ENCODE measurements around the gene MYF5.
"Not testable (repeated sequence)": the region's sequence is repeated elsewhere in the genome, so short reads cannot be mapped to it uniquely, and the experiment has no call there.

Gene MYF5

DNA sequence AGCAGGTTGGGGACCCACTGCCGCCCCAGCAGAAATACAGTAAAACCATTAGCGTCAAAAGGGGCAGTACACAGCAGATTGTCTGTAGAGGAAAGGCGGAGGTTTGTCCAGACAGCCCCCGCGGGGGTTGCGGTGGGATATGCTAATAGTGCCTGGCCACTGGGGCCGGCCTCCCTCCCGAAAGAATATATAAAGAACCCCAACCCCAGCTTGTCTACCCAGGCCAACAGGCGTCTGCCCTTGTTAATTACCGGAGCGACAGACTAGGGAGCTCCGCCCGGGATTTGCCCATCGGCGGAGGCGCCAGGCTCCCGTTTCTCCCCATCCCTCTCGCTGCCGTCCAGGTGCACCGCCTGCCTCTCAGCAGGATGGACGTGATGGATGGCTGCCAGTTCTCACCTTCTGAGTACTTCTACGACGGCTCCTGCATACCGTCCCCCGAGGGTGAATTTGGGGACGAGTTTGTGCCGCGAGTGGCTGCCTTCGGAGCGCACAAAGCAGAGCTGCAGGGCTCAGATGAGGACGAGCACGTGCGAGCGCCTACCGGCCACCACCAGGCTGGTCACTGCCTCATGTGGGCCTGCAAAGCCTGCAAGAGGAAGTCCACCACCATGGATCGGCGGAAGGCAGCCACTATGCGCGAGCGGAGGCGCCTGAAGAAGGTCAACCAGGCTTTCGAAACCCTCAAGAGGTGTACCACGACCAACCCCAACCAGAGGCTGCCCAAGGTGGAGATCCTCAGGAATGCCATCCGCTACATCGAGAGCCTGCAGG is at the start of gene MYF5:
Gene MYF5, plus strand, starts transcription at position 217 of the 774 bp plus-strand sequence. Its CDS starts 152 bp downstream, at position 369.
- DNase-seq = no peak

DNA sequence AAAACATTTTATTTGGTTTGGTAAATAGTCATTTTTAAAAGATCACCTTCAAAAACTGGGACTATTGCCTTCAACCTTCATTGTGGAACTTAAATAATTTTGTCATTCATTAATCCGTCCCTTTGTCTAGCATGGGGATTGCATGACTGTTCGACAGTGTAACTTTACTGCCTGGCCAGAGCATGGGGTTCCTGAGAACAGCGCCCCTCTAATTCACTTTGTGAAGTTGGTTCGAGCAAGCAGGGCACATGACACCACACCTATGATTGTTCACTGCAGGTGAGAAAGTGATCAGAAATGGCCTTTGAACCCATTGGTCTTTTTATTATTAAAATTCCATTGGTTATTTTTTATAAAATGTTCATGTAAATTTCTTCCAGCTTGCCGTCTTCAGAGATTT is 46.5 kb upstream of the MYF5 start:
- no peak for DNase-seq

- not testable (repeated sequence) for DNase-seq
Observed at GRCh38 chr12:80676042-80676636, 40.6 kb upstream of the MYF5 start.

- no peak for DNase-seq
Observed at GRCh38 chr12:80676856-80677255, 39.9 kb upstream of the MYF5 start.

DNA sequence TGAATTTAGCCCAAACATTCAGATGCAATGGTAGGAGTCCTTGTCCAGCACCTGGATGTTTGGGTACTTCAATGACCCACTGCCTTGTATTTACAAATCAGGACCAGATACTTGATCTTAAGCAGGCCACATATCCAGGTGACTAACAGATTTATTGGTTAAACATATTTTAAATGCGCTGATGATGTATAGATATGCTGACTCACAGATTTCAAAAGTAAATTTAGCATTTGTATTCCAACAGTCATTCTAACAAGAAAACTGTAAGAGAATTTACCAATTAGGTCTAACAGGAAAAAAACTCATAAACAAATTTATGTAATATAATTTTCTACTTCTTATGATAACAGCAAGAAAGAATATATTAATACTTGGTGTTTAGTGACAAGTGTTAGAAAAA is 38.7 kb upstream of the MYF5 start:
- no peak for DNase-seq

DNA sequence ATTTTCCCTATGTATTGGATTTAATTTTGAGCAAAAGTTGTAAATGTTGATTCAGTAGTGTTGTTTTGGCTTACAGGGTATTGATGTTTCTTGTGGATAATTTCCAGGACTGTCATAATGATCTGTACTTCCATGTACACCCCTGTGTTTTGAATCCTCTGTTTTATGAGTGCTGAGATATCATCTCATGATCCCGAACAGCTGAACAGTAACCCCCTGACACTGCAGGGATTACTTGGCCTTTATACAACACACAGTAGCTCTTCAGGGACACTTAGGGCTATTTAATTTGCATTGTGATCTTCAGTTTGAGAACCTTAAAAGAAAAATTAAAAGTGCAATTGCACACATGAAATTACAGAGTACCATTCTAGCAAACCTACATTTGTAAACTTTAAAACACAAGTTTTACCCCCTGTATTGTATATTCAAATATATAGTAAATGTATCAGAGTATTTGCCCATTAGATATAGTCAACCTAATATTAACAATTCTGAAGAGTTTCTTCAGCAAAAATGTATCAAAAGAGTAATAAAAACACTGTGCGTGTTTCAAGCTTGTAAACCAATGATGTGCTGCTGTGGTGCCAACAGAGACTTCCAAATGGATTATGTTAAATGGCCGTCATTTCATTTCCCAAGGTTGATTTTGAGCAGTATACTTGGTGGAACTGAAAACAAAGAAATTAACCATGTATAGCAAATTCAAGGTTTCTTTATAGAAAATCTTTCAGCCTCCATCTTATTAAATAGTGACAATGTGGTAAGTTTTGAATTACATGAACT is 37.2 kb upstream of the MYF5 start:
- no peak for DNase-seq

GRCh38 chr12:80681287-80681686 is 35.4 kb upstream of the MYF5 start:
- DNase-seq = no peak

GRCh38 chr12:80681786-80682185 is 34.9 kb upstream of the MYF5 start:
- DNase-seq = no peak

DNA sequence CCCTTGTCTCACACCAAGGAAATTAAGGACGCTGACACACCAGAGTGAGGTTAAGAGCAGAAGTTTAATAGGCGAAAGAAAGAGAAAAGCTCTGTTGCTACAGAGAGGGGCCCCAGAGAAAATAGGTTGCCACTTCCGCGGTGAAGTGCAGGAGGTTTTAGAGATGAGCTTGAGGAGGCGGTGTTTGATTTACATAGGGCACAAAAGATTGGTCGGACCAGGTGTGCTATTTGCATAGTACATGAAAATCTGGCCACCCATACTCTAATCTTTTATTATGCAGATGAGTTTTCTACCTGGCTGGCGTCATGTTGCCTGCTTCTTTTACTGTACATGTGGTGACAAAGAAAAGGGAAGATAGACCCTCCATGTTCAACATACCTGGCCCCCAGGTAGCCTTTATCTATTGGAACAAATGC is 32.6 kb upstream of the MYF5 start:
- no peak for DNase-seq

DNA sequence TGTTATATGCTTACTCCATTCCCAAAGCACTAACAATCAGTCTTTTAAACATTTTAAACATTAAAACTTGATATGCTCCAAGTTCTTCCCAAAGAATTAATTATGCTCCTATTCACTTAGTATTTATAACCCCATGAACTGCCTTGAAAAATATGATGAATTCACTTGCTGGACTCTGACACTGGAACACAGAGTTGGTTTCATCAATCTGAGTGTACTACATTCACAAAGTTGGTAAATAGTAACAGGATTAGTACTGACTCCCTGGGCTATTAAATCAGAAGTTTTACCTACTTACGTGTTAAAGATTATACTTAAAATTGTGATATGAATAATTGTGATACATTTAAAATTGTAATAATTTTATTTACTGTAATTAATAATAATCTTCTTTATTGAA is 26.6 kb upstream of the MYF5 start:
- no peak for DNase-seq

DNA sequence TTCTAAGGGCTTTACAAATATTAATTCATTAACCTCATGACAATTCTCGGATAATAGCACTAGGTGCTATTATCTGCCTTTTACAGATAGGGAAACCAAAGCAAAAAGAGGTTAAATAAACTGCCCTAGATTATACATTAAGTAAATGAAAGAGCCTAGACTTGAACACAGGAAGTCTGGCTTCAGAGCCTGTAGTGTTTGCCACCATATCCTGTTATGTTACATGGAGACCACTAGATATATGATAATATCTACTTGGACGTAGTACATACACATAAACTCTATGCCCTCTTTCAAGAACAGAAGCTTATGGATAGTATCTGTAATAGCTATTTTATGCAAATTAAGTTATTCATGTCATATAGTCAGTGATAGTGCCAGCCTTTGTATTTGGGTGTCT is 26.2 kb upstream of the MYF5 start:
- DNase-seq = no peak

GRCh38 chr12:80692114-80692513 is 24.6 kb upstream of the MYF5 start:
- DNase-seq = no peak

DNA sequence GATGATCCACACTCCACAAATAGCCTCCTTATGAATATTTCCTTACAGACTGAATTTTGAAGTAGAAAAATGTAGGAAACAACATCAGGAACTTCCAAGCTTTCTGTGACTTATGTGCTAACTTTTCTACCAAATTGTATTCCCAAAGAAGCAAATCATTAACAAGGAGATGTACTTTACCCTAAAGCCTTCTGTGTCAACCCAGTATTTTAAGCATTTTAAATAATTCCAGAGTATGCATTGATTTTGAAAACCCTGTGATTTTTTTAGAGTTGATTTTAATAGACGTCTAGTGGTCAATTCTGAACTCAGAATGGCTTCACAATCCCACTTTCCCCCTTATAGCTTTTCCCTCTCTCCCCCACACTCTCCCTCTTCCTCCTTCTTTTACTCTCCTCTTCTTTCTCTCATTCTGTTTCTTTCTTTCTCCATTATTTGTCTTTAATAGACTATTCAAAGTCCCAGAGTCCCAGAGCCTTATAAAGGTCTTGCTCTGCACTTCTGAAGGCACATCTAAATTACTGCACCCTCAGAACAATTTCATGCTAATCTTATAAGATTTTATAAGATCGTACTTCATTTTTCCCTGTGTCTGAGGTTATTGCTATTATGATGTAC is 19.3 kb upstream of the MYF5 start:
- no peak for DNase-seq

DNA sequence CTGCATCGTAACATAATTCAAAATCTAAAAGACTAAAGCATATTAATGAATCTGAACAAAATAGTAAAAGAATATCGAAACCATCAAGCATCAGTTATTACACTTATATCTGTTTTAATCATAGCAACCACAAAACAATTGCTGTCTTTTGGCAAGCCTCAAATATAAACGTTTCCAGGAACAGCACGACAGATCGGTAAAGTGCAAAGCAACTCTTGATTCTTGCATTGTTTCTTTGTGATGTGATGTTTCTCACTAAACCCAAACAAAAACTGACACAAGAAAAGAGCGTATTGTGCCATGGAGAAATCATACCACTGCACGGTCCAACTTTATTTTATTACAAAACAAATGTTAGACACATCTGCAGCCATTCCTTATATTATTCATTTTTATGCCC is 18.5 kb upstream of the MYF5 start:
- no peak for DNase-seq

GRCh38 chr12:80698847-80699542 is 17.7 kb upstream of the MYF5 start:
- DNase-seq = no peak

DNA sequence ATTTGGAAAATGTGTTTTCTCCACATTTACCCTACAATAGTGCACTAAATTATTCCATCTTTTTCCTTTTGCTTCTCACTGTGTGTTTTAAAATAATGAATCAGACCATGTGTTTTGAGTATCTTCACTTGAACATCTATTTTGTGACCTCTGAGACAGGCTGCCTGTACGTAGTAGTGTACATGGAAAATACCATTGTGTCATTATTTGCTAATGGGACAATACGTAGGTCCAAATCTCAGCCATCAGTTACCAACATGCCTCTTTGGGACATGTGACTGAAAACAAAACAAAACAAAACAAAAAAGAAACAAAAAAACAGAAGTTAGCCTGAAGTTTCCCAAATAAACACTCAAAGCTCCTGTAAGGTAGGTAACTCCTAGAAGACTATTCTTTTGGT is 16.4 kb upstream of the MYF5 start:
- no peak for DNase-seq

GRCh38 chr12:80701388-80701787 is 15.3 kb upstream of the MYF5 start:
- DNase-seq = no peak

GRCh38 chr12:80702889-80703805 is 13.6 kb upstream of the MYF5 start:
- DNase-seq = no peak

DNA sequence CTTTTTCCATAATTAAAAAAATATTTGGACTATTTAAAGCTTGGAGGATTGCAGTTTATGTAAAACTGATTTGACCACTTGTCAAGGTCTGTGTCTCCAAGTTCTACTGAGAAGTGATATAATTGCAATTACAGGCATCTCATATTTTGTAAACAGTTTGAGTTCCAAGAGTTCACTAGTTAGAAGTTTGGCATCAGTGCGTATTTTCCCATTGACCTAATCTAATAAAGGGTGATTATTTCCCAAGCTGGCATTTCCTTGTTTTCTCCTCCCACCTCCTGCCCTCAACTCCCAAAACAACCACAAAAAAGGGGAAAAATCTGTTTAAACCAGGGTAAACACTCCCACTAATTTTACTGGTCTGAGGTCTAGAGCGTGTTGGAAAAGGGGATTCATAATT is 12.3 kb upstream of the MYF5 start:
- DNase-seq = no peak

- DNase-seq = no peak
Observed at GRCh38 chr12:80707126-80707829, 9.4 kb upstream of the MYF5 start, which contains the start of gene MYF6. Gene MYF6 (plus strand): TSS chr12:80707634. CDS start chr12:80707720, 86 bp downstream.

DNA sequence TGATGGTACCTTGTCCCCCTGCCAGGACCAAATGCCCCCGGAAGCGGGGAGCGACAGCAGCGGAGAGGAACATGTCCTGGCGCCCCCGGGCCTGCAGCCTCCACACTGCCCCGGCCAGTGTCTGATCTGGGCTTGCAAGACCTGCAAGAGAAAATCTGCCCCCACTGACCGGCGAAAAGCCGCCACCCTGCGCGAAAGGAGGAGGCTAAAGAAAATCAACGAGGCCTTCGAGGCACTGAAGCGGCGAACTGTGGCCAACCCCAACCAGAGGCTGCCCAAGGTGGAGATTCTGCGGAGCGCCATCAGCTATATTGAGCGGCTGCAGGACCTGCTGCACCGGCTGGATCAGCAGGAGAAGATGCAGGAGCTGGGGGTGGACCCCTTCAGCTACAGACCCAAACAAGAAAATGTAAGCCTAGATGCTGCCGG is 8.9 kb upstream of the MYF5 start:
- DNase-seq = no peak
